ENCODE data around the gene MRPL23.

Gene MRPL23

DNA sequence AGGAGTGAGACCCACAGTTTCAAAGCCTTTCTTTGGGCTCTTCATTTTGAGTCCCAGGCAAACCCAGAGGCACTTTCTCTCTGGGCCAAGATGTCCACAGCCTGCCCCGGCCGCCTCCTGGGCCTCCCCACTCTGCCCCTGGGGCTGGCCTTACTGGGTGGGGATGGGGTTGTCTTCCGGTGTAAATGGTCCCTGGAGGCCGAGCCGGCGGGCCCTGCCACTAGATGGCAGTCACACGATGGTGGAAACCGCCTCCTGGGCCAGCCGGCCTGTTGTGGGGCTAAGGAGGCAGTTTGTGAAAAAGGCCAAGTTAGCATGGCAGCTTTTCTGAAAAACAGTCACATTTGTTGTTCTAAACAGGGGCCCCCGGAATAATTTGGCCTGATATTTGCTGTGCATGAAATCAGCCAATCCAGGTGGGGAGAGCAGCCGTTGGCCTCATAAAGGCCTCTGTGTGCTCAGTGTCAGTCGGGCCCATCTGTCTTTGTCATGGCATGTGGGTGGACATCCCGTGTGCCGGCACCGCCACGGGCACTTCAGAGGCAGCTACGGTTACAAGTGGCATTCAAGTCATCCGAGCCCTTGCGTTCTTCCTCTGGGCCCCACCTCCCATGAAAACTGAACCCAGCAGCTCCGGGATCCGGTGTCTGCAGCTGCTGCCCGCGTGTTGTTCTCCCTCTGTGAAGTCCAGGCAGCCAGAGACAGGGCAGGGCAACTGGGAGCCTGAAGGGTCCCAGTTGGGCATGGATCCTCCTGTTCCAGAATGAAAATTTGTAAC, 6.5 kb downstream of the MRPL23 start:
- DNase-seq (ENCODE audit: low read depth in 2 of 2): no peak

DNA sequence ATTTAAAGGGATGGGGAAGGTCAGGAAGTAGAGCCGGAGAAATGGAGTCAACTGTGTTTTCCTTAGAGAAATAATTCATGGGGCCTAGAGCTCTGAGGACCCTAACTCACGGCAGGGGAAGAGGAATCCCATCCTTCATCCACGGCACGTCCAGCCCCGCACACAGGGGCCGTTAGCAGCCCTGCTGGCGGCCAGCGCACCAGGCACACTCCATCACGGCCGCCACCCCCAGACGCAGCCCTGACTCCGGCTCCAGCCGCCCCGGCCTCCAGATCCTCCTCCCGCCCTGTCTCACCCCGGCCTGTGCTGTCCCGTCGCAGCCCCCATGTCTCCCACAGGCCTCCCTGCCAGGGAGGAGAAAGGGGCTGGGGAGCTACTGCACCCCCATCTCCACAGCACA, 11.2 kb downstream of the MRPL23 start:
- DNase-seq (ENCODE audit: low read depth in 2 of 2): no peak

DNA sequence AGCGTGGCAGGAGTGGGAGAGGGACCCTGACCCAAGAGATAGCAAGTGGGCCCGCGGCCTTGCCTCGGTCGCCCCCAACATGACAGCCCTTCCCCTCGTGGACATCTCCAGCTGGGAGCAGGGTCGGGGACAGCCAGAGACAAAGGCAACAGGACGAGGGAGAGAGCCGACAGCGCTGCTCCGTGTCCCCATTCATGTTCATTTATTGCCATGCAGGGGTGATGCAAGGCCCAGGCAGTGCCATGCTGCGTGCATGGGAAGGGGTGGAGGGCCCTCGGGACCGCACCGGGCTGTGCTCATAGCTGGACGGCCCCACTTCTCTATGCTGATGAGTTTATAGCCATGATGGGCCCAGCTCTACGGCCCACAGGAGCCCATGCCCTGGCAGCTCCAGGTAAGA, 12.7 kb downstream of the MRPL23 start:
- no peak for DNase-seq (ENCODE audit: low read depth in 2 of 2)

DNA sequence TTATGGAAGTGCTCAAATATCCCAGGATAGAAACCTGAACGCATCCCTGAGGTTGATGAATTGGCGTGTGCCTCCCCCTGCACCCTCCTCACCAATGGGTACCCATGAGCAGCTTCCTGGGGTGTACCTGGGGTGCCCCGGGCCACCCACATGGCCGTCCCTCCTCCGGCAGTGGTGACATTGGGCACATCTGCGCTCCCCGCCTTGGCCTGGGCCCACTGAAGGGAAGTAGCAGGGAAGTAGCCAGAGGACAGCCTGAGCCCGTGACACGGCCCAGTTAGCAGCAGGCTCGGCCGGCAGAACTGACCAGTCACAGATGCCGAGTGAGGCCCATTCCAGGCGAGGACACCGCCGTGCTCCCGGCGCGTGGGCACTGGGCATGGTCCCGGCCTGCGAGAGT, 16.7 kb downstream of the MRPL23 start:
- DNase-seq (ENCODE audit: low read depth in 2 of 2): no peak

DNA sequence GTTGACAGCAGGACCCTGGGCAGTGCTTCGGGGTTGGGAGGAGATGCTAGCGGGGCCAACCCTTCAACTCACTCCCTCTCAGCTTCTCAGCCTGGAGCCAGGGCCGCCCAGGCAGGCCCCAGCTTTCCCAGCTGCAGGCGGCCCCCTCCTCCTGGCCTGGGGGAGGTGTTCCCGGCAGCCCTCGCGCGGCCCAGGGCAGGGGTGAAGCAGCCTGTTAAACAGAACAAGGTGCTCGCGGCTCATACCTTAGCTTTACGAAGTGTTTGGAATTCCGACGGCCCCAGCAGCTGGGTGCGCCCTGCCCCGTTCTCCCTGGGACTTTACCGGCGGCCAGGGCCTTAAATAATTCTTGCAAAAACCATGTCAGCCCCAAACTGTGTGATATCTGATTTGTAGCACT, 17.2 kb downstream of the MRPL23 start:
- no peak for DNase-seq (ENCODE audit: low read depth in 2 of 2)

DNA sequence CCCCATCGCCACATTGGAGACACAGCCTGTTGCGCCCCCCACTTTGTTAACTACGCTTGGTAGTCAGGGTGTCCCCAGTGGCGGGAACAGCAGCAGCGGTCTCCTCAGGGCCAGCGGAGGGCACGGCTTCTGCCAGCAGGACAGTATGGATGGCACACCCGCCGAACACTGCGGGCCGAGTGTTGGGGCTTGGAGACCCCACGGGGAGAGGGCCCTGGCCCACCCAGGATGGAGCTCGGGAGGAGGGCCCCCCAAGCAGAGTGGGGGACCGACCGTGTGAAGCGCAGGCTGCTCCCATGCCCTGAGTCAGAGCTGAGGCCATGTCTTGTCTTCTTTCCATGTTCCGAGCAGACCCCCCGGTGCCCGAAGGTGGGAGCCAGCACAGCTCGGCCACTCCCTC, 17.8 kb downstream of the MRPL23 start:
- DNase-seq (ENCODE audit: low read depth in 2 of 2): no peak

DNA sequence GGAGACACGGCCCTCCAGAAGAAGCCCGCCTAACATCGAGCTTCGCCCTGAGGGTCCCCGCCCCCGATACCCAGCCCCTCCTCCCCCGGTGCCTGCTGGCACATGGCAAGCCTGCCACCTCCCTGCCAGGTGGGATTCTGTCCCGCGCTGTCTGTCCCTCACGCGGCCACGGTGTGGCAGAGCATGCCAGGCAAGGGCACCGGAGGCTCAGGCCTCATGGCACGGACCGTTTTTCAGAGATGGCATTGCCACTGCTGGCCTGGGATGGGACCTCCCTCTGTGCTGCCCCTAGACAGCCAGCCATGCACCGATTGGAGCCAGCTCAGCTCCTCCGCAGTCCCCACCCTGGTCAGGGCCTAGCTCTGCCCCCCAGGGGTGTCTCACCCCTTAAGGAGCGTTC, 19.4 kb downstream of the MRPL23 start:
- DNase-seq (ENCODE audit: low read depth in 2 of 2): no peak

DNA sequence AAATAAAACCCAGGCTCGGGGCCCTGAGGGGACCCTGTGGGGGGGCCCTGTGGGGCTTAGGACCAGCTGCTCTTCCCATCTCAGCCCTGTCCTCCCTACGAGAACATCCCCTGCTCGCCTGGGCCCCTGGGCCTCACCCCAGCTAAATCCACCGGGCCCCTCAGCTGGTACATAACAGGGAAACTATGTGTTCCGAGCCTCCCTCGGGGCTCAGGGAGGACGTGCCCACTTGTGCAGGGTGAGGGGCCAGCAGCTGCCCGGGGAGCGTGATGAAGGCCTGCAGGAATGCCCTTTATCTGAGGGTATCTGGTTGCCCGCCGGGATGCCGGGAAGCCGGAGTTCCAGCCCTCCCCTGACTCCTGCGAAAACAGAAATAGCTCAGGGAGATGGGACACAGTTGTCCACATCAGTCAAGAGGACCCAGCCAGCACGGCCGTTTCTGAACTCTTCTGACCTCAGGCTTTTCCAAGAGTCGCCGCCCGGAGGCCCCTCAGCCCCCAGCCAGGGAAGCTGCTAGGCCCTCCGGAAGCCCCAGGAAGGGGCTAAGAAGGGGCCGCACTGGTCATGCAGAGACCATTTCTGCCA, 20.6 kb downstream of the MRPL23 start:
- no peak for DNase-seq (ENCODE audit: low read depth in 2 of 2)

DNA sequence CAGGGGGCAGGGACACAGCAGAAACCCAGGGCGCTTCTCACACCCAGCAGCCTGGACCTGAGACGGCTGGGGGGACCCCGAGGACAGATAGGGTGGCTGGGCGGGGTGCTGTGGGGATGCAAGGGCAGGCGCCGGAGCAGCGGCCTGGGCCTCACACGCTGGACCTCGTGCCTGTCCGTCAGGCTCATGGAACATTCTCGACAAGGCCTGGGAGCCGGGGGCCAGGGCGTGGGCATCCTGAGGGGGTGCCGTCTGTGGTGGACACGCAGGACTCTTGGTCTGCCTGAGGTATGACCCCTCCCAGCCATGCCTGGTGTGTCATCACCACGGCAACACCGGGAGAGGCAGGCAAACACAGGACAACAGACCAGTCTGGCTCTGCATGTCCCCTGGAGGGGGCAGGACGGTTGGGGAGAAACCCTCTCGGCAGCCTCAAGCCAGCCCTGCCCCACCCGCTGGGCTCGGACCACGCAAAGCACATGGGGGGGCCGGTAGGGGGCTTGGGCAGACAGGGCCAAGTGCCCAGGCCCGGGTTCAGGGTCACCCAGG, 21.4 kb downstream of the MRPL23 start:
- no peak for DNase-seq (ENCODE audit: low read depth in 2 of 2)

DNA sequence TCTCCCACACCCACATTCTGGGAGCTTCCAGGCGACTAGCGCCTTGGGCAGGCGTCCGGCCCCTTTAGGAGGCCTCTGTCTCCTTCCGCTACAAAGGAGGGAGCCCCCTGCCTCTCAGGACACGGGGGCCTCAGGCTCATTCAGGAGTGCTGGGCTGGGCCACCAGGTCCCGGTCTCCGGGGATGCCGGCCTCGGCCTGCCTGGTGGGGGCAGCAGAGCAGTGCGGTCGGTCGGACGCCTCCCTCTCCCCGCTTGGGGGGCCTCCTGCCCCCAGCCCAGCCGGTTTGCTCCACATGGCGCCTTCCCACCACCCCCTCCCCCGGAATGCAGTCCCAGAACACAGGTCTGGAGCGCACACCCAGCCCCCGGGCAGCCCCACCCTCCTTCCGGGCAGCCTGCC, 21.9 kb downstream of the MRPL23 start:
- no peak for DNase-seq (ENCODE audit: low read depth in 2 of 2)

DNA sequence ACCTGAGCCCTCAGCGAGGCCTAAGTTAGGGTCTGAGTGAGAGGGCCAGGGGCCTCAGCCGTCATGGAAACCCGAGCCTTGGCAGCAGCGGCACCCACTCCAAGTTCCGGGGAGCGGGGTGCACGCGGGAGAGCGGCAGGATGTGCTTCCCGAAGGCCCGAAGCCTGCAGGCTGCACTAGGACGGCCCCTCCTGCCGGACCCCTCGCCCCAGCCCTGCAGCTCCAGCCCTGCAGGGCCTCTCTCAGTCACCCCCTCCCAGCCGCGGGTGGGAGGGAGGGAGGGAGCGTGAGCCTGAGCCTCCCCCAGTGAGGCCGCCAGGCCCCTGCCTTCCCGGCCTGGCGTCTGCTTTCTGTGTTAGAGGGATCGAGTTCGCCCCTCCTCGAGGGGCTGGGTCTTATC, 22.6 kb downstream of the MRPL23 start:
- no peak for DNase-seq (ENCODE audit: low read depth in 2 of 2)

DNA sequence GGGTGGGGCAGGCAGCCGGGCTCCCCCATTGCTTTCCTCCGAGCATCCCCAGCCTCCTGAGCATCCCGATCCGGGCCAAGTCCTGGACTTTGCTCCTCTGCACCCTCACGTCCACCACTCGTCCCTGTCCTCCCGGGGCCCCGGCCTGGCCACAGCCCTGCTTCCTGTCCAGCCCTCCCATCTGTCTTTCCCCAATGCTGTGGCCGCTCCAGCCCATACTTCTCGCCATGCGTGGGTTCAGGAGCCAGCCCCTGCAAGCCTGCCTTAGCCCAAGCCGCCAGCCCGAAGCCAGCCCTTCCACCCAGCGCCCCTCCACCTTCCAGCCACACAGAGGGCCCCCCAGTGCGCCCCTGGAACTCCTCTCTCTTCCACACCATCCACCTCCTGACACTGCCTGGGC, 23.8 kb downstream of the MRPL23 start:
- DNase-seq (ENCODE audit: low read depth in 2 of 2): no peak

DNA sequence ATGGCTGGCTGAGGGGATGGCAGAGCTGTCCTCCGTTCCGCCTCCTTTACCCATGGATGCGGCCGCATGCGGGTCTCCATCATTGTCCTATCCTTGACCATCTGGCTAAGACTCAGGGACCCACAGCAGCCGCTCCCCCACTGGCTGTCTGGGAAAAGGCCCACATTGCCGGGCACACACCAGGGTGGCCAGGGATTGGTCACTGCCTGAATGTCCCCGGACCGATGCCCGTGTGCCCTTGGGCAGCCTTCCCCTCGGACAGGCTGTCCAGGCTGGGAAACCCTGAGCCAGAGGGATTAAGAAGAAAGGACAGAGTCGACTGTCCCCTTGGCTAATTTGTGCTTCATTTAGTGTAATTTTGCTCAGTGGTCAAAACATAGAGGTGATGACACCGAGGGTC, 28.1 kb downstream of the MRPL23 start:
- no peak for DNase-seq (ENCODE audit: low read depth in 2 of 2)

DNA sequence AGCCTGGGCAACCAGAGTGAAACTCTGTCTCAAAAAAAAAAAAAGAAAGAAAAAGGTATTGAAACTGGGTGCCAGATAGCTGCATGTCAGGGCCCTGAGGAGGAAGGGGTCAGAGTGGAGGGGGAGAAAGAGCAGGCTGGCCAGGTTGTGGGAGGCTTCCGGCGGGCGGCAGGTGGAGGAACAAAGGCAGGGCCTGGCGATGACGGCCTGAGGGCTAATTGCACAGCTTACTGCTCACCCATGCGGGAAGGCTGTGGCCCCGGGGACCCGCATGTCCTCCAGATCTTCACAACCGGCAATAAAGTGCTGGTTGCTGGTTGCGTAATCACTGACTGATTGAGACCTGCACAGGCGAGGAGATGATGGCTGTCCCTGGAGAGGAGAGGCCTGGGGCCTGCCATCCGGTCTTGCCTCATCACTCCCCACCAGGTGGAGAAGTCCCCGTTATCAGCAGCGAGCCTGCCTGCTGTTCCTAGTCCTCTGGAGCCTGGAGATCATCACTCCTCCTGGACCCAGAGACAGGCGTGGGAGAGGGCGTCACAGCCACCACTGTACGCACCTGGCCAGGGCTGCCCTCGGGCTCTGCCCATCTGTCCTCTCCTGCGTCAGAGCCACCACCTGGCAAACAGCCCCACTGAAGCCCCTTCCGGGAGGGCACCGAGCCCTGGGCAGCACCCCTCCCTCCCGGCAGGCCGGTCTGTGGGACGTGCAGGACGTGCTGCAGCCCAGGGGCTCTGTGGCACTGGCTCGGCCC, 31.8 kb downstream of the MRPL23 start:
- no peak for DNase-seq (ENCODE audit: low read depth in 2 of 2)

DNA sequence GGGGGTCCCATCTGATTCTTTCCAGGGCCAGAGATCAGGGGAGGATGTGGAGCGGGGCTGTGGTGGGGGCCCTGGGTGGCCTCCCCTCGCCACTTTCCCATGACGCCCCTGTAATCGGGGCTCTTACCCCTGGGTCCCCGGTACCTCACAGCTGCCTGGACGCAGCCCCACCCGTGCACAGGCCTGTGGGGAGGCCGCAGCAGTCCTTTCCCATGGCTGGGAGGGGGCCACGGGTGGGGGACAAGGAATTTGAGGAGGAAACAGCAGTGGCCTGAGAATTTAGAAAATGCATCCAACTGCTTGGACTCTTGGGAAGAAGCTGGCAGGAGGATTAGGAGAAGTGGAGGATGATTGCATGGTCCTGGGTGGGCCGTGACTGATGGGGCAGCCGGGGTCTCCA, 32.5 kb downstream of the MRPL23 start:
- DNase-seq (ENCODE audit: low read depth in 2 of 2): no peak

DNA sequence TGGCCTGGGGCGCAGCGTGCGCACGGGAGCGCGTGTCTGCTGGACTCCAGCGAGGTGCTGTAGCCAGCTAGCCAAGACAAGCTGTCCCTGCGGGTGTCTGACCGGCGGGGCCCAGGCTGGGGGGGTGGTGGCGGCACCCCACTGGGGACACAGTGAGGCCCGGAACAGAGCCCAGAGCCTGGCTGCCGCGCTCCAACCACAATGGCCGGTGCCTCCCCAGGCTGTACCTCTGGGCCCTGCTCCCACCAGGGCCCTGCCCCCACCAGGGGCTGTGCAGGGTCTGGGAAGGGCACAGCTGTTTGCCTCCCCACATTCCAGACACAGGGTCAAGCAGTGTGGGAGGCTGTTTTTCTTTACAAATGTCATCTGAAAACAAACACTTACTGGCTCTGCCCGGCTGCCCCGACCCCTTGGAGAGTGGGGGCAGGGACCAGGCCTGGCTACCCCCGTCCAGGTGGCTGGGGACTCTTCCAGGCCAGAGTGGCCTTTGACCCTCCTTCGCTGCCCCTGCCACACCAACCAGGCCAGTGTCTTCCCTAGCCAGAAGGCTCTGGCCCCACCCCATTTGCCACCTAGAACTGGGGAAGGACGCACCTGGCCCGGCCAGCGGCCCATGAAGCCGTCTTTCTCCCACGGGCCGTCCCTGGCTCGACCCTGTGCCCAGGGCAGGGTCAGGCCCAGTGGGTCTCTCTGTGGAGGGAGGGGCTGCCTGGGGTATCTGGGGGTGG, 35.9 kb downstream of the MRPL23 start:
- no peak for DNase-seq (ENCODE audit: low read depth in 2 of 2)

DNA sequence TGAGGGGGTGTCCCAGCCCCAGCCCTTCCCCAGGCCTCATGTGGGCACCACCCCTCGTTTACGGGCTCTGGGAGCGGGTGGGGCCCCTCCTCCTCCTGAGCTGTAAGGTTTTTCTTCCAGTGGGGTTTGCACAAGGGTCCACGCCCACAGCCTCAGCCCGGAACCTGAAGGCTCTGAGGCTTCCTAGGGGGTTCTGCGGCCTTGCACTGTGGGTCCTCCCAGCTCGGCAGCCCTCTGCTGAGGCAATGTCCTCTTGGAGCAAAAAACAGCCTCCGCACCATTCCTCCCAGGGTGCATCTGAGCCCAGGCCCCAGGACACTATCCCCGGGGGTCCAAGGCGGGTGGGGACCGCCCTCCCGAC, 36.4 kb downstream of the MRPL23 start:
- no peak for DNase-seq (ENCODE audit: low read depth in 2 of 2)

DNA sequence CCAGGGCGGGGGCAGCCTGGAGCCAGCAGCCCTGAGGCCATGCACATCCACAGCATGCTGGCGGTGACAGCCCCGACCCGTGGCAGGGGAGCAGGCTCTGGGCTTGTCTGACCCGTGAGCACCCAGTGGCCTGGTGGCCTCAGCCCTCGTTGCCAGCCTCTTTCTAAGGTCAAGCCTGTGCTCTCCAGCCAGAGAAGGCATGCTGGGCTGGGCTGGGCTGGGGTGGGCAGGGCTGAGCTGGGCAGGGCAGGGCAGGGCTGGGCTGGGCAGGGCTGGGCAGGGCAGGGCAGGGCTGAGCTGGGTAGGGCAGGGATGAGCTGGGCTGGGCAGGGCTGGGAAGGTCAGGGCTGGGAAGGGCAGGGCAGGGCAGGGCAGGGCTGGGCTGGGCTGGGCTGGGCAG, 39.9 kb downstream of the MRPL23 start:
- DNase-seq (ENCODE audit: low read depth in 2 of 2): no peak

DNA sequence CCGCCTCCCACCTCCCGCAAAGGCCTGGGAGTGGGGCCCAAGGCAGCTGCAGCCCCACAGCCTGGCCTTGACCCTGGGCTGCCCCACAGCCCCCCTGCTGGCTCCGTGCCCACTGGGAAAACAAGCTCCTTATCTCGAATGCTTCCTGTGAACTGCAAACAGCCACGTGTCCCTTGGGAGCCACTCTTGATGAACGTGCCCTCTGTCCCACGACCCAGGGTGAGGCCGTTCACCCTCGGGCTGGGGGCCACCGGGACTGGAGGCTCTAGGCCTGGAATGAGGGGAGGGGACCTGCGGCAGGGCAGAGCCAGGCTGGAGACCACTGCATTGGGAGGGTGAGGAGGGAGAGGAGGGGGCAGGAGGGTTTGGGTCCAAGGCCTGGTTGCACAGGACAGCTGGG, 41.0 kb downstream of the MRPL23 start:
- DNase-seq (ENCODE audit: low read depth in 2 of 2): no peak

DNA sequence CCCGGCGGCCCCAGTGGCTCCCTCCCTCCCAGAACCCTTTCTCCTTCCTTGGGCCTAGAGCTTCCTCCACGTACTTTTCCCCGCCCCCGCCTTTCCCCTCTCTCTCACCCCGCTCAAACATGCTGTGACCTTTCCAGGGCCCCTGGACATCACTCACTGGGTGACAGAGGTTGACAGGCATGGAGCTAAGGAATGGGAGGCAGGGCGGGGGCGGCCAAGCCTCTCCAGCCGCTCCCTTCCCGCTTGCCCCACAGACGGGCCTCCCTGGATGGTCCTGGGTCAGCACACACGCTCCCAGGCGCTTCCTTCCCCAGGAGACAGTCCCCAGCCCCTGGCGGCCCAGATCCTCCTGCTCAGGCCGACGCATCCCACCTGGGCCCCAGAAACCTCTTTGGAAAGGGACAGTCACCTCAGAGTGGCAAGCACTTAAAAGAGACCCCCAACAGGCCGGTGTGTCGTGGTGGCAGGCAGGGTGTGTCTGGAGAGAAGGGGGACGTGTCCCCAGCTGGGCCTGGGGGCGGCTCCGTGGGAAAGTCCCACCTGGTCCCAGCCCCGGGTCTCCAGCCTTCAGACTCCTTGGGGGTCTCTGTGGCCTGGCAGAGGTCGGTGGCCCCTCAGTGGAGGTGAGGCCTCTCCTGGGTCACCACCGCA, 41.7 kb downstream of the MRPL23 start:
- DNase-seq (ENCODE audit: low read depth in 2 of 2): no peak

DNA sequence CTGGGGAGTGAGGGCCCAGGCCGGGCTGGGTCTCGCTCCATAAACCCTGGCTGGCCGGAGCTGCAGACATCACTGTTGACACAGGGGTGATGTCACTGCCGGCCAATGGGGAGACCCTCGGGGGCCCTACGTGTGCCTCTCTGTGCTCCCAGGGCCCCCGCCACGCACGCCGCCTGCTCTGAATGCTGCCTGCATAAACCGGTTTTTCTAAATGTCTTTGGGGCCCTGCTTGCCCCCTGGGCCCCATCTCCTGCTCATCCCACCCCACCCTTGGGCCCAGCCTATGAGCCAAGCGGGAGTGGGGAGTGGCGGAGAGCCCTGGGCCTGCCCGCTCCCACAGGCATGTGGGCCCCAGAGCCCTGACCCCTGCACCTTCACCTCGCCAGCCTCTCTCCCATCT, 42.8 kb downstream of the MRPL23 start:
- DNase-seq (ENCODE audit: low read depth in 2 of 2): no peak
